ENCODE measurements around the gene SYT17. TPM values are rescaled to one million over a fixed set of nuclear protein-coding genes. Genes with fewer than 3 reads are reported as not detected.
A peak's percentile ranks its signal among the peaks of the same experiment; 100 is the strongest.

The SYT17 gene
- total RNA-seq, 1 donor from 2014 or later = 10.7 TPM

DNA sequence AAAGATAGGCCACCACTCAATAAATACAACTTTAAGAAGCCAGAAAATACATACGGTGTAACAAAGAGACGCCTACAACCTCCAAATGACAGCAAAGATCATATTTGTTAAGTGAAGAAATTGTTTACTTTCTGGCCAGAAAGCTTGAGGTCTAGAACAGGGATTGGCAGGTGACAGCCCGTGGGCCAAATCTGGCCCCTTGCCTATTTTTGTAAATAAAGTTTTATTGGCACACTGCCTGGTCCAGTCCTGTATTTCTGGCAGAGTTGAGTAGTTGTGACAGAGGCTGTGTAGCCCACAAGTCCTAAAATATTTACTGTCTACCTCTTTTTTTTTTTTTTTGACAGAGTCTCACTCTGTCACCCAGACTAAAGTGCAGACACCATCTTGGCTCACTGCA lies 114.1 kb downstream of the SYT17 start:
- DNase-seq (ENCODE audit: low spot score, unreplicated experiment) = no peak
- Mint-ChIP-seq H3K4me1 (ENCODE audit: low read depth) (no peaks in the 10 kb centered on the region), H3K4me3 (ENCODE audit: low read depth) (no peak overlapping the region), H3K27ac (no peak overlapping the region), H3K9me3 (ENCODE audit: low read depth) (peaks cover 10% of the 10 kb centered on the region), H3K36me3 (ENCODE audit: insufficient read depth) (no peaks in the 10 kb centered on the region), H3K27me3 (no peaks in the 10 kb centered on the region)
- TF ChIP-seq, protein P1, sequence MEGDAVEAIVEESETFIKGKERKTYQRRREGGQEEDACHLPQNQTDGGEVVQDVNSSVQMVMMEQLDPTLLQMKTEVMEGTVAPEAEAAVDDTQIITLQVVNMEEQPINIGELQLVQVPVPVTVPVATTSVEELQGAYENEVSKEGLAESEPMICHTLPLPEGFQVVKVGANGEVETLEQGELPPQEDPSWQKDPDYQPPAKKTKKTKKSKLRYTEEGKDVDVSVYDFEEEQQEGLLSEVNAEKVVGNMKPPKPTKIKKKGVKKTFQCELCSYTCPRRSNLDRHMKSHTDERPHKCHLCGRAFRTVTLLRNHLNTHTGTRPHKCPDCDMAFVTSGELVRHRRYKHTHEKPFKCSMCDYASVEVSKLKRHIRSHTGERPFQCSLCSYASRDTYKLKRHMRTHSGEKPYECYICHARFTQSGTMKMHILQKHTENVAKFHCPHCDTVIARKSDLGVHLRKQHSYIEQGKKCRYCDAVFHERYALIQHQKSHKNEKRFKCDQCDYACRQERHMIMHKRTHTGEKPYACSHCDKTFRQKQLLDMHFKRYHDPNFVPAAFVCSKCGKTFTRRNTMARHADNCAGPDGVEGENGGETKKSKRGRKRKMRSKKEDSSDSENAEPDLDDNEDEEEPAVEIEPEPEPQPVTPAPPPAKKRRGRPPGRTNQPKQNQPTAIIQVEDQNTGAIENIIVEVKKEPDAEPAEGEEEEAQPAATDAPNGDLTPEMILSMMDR (IDR thresholded peaks at IDR 0.05; ENCODE audit: unreplicated experiment) = no peak

DNA sequence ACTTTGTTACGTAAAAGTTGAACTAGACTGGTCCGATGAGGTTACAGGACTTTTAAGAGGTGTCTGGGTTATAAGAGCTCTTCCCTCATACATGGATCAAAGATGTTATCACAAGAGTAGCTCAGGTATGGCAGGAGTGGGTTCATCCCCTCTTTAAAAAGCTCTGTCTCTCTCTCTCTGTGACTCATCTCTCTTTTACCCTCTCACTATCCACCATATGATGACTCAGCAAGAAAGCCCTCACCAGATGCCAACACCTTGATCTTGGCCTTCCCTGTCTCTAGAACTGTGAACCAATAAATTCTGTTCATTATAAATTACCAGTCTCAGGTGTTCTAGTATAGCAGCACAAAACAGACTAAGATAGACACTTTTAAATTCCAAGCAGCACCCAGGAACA lies 115.6 kb downstream of the SYT17 start:
- Mint-ChIP-seq H3K4me3 (ENCODE audit: low read depth) (no peak overlapping the region), H3K36me3 (ENCODE audit: insufficient read depth) (no peaks in the 10 kb centered on the region), H3K9me3 (ENCODE audit: low read depth) (peaks cover 7% of the 10 kb centered on the region), H3K4me1 (ENCODE audit: low read depth) (no peaks in the 10 kb centered on the region), H3K27me3 (no peaks in the 10 kb centered on the region), H3K27ac (no peak overlapping the region)
- DNase-seq (ENCODE audit: low spot score, unreplicated experiment) = no peak
- TF ChIP-seq, protein P1 (IDR thresholded peaks at IDR 0.05; ENCODE audit: unreplicated experiment) = no peak

DNA sequence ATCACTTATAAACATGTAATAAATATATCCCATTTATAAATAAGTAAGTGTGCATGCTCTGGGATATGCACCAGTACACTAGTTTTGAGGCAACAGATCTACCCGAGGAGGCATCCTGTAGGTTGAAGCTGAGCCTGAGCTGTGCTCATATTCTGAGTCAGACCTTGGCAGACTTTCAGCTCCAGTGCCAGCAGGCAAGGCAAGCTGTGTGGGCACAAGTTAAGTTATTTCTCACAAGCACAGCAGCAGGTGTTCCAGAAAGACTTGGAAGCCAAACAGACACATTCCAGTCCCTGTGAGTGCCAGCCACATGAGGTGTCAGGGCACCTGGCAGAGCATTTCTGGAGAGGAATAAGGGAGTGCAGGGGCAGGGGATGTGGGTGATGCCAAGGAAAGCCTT lies 116.2 kb downstream of the SYT17 start:
- Mint-ChIP-seq H3K4me1 (ENCODE audit: low read depth) (no peaks in the 10 kb centered on the region), H3K4me3 (ENCODE audit: low read depth) (no peak overlapping the region), H3K27ac (no peak overlapping the region), H3K36me3 (ENCODE audit: insufficient read depth) (no peaks in the 10 kb centered on the region), H3K9me3 (ENCODE audit: low read depth) (peaks cover 4% of the 10 kb centered on the region), H3K27me3 (no peaks in the 10 kb centered on the region)
- TF ChIP-seq, protein P1 (IDR thresholded peaks at IDR 0.05; ENCODE audit: unreplicated experiment) = no peak
- DNase-seq (ENCODE audit: low spot score, unreplicated experiment) = no peak

DNA sequence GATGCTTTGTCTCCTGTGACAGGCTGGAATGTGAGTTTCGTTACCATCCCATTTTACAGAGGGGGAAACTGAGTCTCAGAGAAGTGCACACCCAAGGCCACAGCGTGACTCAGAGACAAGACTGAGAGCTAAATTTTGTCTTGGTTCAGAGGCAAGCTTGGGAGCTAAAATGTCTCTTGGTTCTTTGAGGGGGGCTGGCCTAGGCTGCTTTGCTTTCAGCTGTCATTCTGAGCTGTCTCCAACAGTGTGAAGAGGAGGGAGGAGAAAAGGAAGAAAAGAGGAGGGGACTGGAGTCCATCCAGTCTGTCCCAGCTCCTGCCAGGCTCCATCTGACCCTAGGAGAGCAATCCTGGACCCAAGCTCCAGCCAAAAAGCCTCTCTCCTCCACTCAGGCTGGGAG lies 117.4 kb downstream of the SYT17 start, which contains the start of gene CLEC19A:
CLEC19A (plus strand) TSS at position 301 of the 400 bp plus-strand sequence. CDS start 121 bp downstream, outside the sequence.
- H3K27ac Mint-ChIP-seq = no peak within 1 kb of the TSS
- no peak within 1 kb of the TSS for H3K4me3 Mint-ChIP-seq (ENCODE audit: low read depth)
- H3K9me3 Mint-ChIP-seq (ENCODE audit: low read depth) = peaks cover 4% of the 10 kb centered on the region
- no peaks in the 10 kb centered on the region for H3K36me3 Mint-ChIP-seq (ENCODE audit: insufficient read depth)
- TF ChIP-seq, protein P1 (IDR thresholded peaks at IDR 0.05; ENCODE audit: unreplicated experiment) = no peak
- no peaks in the 10 kb centered on the region for H3K27me3 Mint-ChIP-seq
- no peak for DNase-seq (ENCODE audit: low spot score, unreplicated experiment)
- peaks cover 3% of the 10 kb centered on the region for H3K4me1 Mint-ChIP-seq (ENCODE audit: low read depth)

DNA sequence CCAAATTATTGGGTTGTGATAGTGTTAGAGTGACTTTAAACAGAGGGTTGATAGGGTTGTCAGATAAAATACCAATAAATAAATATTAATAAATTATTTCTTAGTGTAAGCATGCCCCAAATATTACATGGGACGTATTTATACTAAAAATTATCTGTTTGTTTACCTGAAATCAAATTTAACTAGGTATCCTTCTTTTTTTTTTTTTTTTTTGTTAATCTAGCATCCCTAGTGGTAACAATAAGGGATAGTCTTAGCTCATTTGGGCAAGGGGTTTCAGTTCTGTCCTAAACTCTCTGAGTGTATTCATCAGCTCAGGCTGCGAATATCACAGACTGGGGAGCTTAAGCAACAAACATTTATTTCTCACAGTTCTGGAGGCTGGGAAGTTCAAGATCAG lies 118.8 kb downstream of the SYT17 start:
- no peak for DNase-seq (ENCODE audit: low spot score, unreplicated experiment)
- Mint-ChIP-seq H3K36me3 (ENCODE audit: insufficient read depth) (no peaks in the 10 kb centered on the region), H3K4me1 (ENCODE audit: low read depth) (peaks cover 9% of the 10 kb centered on the region), H3K27ac (no peak overlapping the region), H3K9me3 (ENCODE audit: low read depth) (peaks cover 2% of the 10 kb centered on the region), H3K4me3 (ENCODE audit: low read depth) (no peak overlapping the region), H3K27me3 (no peaks in the 10 kb centered on the region)
- TF ChIP-seq, protein P1 (IDR thresholded peaks at IDR 0.05; ENCODE audit: unreplicated experiment) = peak; percentile 17
